Measurements from ENCODE around the gene EN1.

The EN1 gene

DNA sequence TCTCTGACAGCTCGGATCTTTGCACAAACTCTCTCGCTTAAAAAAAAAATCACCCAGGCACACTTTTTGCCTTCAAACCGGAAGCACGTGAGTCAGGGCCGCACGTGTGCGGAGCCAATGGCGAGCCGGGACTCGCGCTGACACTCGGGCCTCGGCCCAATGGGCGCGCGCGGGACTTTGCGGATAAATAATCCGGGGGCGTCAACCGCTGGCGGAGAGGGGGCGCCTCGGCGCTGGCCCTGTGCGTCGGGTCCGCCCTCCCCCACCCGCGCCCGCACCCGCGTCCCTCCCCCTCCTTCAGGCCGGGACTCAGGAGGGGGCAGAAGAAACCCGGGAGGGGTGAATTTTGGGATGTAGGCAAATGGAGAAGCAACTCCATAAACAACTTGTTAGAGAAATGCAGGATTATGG lies 319 bp upstream of the EN1 start:
- Histone ChIP-seq H3K9me3 (ENCODE audit: low read length) (no peaks in the 10 kb centered on the region), H3K4me1 (ENCODE audit: insufficient read depth, low read length) (peaks cover 27% of the 10 kb centered on the region), H3K27me3 (ENCODE audit: control insufficient read depth in 1 of 2, insufficient read depth in 2 of 2, low read length in 2 of 2) (peaks cover 82 to 97% of the 10 kb centered on the region in 2 donors), H3K36me3 (ENCODE audit: insufficient read depth, low read length) (no peaks in the 10 kb centered on the region), H3K27ac (ENCODE audit: low read depth, low read length) (no peak overlapping the region), H3K4me3 (ENCODE audit: low read depth in 1 of 2, low read length in 2 of 2) (no peak overlapping the region), H3K9ac (ENCODE audit: low read length) (no peak overlapping the region)

DNA sequence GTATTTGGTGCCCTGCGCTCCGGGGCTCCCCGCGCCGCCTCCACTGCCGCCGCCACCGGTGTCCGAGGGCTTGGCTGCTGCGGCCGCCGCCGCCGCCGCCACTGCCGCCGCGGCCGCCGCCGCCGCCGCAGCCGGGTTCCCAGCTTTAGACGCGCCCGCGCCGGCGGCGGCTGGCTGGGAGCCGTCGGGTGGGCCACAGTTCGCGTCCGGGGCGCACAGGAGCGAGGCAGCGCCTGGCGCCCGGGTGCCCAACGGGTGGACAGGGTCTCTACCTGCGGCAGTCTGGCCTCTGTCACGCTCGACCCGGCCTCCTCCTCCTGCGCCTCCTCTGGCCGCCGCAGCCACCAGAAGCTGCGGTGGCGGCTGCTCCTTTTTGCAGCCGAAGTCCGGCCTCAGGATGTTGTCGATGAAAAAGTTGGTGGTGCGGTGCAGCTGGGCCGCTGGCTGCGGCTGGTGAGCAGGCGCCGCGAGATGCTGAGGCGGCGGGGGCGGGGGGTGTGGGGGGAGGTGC lies 951 bp downstream of the EN1 start:
- Histone ChIP-seq H3K27ac (ENCODE audit: low read depth, low read length) (no peak overlapping the region), H3K4me3 (ENCODE audit: low read depth in 1 of 2, low read length in 2 of 2) (no peak overlapping the region), H3K9ac (ENCODE audit: low read length) (no peak overlapping the region), H3K4me1 (ENCODE audit: insufficient read depth, low read length) (peaks cover 35% of the 10 kb centered on the region), H3K27me3 (ENCODE audit: control insufficient read depth in 1 of 2, insufficient read depth in 2 of 2, low read length in 2 of 2) (peaks cover 82 to 96% of the 10 kb centered on the region in 2 donors), H3K36me3 (ENCODE audit: insufficient read depth, low read length) (no peaks in the 10 kb centered on the region), H3K9me3 (ENCODE audit: low read length) (no peaks in the 10 kb centered on the region)

DNA sequence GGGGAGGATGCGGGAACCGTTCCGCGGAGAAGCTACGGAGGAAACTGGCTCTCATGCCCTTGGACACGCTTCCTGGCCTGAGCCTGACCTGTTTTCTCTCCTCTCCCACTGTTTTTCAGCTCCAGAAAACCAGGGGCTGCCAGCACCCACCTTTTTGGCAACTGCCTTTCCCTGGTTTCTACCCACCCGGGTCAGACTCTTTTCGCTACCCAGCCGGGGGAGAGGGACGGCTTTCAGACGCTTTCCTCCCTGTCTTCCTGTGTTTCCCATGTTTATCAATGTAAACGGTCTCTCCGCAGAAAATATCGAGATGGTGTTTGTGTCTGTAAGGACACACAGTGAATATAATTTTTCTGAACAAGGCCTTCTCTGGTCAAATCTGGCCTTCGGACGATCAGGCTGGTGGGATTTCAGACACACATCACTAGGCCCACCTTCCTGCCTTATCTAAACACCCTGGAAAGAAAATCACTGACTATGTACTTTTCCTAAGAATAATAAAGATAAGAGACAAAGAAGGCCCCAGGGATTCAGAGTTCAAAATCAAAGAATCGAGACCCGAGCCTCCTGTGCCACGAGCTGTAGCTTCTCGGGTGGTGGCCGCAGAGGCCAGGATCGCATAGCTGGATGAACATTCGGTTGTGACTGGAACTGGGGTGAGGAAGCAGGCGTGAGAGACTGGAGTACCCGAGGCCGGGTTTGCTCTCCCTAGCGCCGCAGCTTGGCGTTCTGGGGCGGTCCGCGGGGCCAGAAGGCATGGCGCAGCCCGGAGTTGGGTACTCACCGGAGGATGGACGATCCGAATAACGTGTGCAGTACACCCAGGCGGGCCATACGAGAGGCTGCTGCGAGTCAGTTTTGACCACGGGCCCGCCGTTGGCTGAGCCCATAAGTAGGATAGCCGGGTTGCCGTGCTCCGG lies 1.7 kb downstream of the EN1 start:
- Histone ChIP-seq H3K4me1 (ENCODE audit: insufficient read depth, low read length) (peaks cover 35% of the 10 kb centered on the region), H3K4me3 (ENCODE audit: low read depth in 1 of 2, low read length in 2 of 2) (no peak overlapping the region)

DNA sequence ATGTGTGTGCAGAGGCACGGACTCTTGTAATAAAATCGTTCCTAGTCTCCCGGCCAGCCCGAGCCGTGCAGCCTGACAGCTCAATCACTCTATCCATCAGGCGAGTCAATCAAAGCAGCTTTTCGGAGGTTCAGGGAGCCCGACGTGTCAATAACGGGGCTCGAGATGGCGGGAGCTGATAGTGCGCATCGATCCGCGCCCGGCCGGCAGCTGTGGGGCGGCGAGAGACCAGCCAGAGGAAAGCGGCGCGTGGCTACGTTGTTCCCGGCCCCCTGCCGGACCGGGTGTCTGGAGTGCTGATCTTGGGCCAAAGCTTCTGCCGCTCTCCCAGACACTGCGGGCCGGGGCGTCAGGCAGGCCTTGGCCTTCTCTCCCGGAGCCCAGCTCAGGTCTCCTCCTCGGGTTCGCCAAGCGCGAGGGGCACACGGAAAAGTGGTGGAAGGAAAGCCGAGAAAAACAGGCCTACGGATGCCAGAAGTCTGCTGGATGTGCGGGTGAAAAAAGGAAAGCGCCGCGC lies 2.4 kb downstream of the EN1 start:
- no peaks in the 10 kb centered on the region for H3K36me3 ChIP-seq (ENCODE audit: insufficient read depth, low read length)
- no peak overlapping the region for H3K4me3 ChIP-seq (ENCODE audit: low read depth in 1 of 2, low read length in 2 of 2)
- H3K9ac ChIP-seq (ENCODE audit: low read length): no peak overlapping the region
- H3K27ac ChIP-seq (ENCODE audit: low read depth, low read length): no peak overlapping the region
- H3K27me3 ChIP-seq (ENCODE audit: control insufficient read depth in 1 of 2, insufficient read depth in 2 of 2, low read length in 2 of 2): peaks cover 82 to 96% of the 10 kb centered on the region in 2 donors
- no peaks in the 10 kb centered on the region for H3K9me3 ChIP-seq (ENCODE audit: low read length)
- H3K4me1 ChIP-seq (ENCODE audit: insufficient read depth, low read length): peaks cover 35% of the 10 kb centered on the region

More for the DNA sequence above, 1.7 kb downstream of the EN1 start:
- peaks cover 82 to 96% of the 10 kb centered on the region in 2 donors for H3K27me3 ChIP-seq (ENCODE audit: control insufficient read depth in 1 of 2, insufficient read depth in 2 of 2, low read length in 2 of 2)
- H3K27ac ChIP-seq (ENCODE audit: low read depth, low read length): no peak overlapping the region
- H3K9me3 ChIP-seq (ENCODE audit: low read length): no peaks in the 10 kb centered on the region
- H3K36me3 ChIP-seq (ENCODE audit: insufficient read depth, low read length): no peaks in the 10 kb centered on the region
- no peak overlapping the region for H3K9ac ChIP-seq (ENCODE audit: low read length)

DNA sequence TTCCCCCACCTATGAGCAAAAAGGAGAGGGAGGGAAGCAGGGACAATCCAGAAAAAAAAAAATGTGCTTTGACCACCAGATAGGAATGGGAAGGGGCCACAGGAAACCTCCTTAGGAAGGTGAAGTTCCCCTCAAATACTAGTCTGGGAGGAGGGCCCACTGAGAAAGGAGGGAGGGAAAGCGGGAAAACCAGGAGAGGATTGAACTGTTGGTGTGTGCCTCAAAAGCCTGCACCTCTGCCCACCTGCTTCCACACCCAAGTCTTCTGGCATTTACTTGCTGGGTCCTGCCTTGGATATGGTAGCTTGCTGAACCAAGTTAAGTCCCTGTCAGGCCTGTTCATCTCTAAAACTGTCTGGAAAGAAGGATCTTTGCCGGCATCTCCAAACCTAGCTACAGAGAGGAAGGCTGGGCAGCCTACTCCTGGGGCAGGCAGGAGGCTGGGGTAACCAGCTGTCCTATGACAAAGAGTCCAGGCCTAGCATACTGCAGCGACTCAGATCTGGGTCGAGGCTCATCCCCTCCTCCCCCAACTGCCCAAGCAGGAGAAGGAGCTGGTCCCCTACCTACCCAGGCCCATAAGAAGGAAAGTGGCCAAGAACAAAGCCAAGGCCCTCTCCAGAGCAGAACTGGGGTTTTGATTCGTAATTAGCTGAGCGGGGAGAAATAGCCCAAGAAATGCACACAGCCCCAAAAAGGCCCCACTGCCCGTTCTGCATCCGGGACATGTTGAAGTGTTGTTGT lies 3.0 kb downstream of the EN1 start:
- H3K27ac ChIP-seq (ENCODE audit: low read depth, low read length): no peak overlapping the region

DNA sequence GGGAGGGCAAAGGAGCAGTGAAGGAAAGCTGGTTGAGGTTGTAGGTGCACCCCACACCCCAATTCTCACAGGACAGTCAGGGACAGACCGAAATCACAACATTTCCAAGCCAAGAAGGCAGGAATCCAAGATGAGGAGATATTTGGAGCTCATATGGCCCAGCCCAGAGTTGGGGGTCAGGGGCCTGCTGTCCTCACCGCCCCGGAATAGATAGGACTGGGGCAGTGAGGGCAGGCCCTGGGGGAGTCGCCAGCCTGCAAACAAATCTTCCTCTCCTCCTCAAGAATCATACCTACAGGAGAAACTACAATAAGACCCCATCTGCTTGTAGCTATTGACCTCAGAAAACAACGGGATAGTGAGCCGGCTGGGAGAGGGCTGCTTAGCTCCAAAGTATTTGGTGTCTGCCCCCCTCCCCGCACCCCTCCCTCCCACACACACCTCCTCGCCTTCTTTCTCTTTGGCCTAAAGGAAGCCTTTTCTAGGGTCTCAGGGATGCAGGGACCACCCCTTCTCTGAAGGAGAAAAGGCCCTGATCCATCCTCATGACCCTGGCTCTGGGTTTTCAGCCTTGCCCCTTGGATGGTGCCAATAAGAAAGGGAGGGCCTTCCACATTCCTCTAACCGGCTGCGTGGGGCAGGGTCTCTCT lies 3.8 kb downstream of the EN1 start:
- H3K27me3 ChIP-seq (ENCODE audit: control insufficient read depth in 1 of 2, insufficient read depth in 2 of 2, low read length in 2 of 2): peaks cover 78 to 96% of the 10 kb centered on the region in 2 donors
- H3K9ac ChIP-seq (ENCODE audit: low read length): no peak overlapping the region
- no peaks in the 10 kb centered on the region for H3K9me3 ChIP-seq (ENCODE audit: low read length)
- H3K36me3 ChIP-seq (ENCODE audit: insufficient read depth, low read length): no peaks in the 10 kb centered on the region
- H3K4me3 ChIP-seq (ENCODE audit: low read depth in 1 of 2, low read length in 2 of 2): no peak overlapping the region
- peaks cover 33% of the 10 kb centered on the region for H3K4me1 ChIP-seq (ENCODE audit: insufficient read depth, low read length)
- no peak overlapping the region for H3K27ac ChIP-seq (ENCODE audit: low read depth, low read length)

More for the DNA sequence above, 3.0 kb downstream of the EN1 start:
- Histone ChIP-seq H3K9me3 (ENCODE audit: low read length) (no peaks in the 10 kb centered on the region), H3K4me1 (ENCODE audit: insufficient read depth, low read length) (peaks cover 35% of the 10 kb centered on the region), H3K9ac (ENCODE audit: low read length) (no peak overlapping the region), H3K36me3 (ENCODE audit: insufficient read depth, low read length) (no peaks in the 10 kb centered on the region), H3K4me3 (ENCODE audit: low read depth in 1 of 2, low read length in 2 of 2) (no peak overlapping the region), H3K27me3 (ENCODE audit: control insufficient read depth in 1 of 2, insufficient read depth in 2 of 2, low read length in 2 of 2) (peaks cover 82 to 96% of the 10 kb centered on the region in 2 donors)

DNA sequence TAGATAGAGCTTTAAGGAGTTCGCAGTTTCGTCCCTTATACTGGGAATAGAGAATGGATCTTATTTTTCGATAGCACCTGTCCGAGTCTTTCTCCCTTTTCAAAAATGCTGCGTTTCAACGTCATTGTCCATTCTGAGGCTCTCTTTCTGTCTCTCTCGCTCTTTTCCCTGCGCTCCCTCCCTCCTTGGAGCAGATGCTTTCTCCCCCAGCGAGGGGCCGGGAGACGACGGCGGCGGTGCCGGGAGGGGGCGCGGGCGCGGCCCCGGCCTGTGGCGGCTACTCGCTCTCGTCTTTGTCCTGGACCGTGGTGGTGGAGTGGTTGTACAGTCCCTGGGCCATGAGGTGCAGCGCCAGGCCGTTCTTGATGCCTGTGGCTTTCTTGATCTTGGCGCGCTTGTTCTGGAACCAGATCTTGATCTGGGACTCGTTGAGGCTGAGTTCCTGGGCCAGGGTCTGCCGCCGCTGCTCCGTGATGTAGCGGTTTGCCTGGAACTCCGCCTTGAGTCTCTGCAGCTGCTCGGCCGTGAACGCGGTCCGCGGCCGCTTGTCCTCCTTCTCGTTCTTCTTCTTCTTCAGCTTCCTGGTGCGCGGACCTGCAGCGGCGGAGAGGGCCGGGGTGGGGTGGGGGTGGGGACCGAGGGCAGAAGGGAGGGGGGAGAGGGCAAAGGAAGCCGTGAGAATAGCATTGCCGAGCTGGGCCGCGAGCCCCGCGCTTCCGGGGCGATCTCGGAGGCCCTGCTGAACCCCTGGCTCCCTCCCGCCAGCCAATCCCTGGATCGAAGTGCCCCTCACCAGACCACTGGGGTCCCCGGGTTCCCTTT lies 4.6 kb downstream of the EN1 start:
- Histone ChIP-seq H3K4me1 (ENCODE audit: insufficient read depth, low read length) (peaks cover 25% of the 10 kb centered on the region), H3K27me3 (ENCODE audit: control insufficient read depth in 1 of 2, insufficient read depth in 2 of 2, low read length in 2 of 2) (peaks cover 77 to 95% of the 10 kb centered on the region in 2 donors), H3K36me3 (ENCODE audit: insufficient read depth, low read length) (no peaks in the 10 kb centered on the region), H3K9me3 (ENCODE audit: low read length) (no peaks in the 10 kb centered on the region), H3K27ac (ENCODE audit: low read depth, low read length) (no peak overlapping the region), H3K9ac (ENCODE audit: low read length) (no peak overlapping the region), H3K4me3 (ENCODE audit: low read depth in 1 of 2, low read length in 2 of 2) (peak overlapping the region in 1 of 2 donors; percentile 53)

DNA sequence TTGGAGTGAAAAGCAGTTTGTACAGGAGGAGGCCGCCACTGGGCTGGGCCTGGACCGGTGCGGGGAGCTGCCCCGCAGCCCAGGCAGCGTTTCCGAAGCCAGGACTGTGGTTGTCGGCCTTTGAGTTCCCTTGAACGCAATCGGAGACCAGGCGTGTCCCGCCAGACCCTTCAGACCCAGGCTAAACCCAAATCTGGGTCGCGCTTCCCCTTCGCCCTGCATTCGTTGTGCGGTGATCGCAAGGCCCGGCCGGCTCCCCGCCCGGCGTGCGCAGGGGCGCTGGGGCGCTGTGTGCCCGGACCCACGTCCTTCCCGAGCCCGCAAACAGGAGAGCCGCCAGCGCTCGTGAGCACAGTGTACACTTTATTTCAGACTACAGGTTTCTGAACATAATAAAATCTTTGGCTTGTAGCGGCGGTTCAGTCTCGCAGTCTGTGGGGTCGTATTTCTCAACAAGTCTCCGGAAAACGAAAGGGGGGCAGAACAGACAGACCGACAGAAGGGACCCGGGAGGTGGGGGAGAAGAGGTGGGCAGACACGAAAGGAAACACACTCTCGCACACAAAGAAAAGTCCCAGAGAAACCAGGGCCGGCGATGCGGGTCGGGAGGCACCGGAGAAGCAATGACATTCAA lies 5.5 kb downstream of the EN1 start:
- Histone ChIP-seq H3K4me1 (ENCODE audit: insufficient read depth, low read length) (peaks cover 17% of the 10 kb centered on the region), H3K27ac (ENCODE audit: low read depth, low read length) (no peak overlapping the region), H3K4me3 (ENCODE audit: low read depth in 1 of 2, low read length in 2 of 2) (peak overlapping the region in 1 of 2 donors; percentile 27), H3K36me3 (ENCODE audit: insufficient read depth, low read length) (no peaks in the 10 kb centered on the region), H3K9ac (ENCODE audit: low read length) (no peak overlapping the region), H3K27me3 (ENCODE audit: control insufficient read depth in 1 of 2, insufficient read depth in 2 of 2, low read length in 2 of 2) (peaks cover 82 to 94% of the 10 kb centered on the region in 2 donors), H3K9me3 (ENCODE audit: low read length) (no peaks in the 10 kb centered on the region)

DNA sequence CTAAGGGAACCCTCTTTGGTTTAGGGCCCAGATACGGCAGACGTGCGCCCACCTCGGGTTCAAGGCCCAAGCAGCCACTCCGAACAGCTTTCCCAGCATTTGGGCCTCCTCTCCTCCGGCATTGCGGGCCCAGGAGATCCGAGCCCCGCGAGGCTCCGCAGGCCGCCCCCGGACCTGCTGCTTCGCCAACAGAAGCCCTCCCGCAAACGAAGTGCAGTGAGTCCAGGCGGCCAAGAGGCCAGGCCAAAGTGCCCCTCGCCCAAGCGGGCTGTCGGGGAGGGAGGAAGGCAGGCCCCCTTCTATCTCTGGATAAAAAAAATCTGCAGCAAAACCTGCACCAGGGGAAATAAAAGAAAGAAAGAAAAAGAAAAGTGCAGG lies 6.0 kb downstream of the EN1 start:
- no peak overlapping the region for H3K27ac ChIP-seq (ENCODE audit: low read depth, low read length)
- H3K9ac ChIP-seq (ENCODE audit: low read length): no peak overlapping the region
- peaks cover 87 to 96% of the 10 kb centered on the region in 2 donors for H3K27me3 ChIP-seq (ENCODE audit: control insufficient read depth in 1 of 2, insufficient read depth in 2 of 2, low read length in 2 of 2)
- H3K36me3 ChIP-seq (ENCODE audit: insufficient read depth, low read length): no peaks in the 10 kb centered on the region
- H3K9me3 ChIP-seq (ENCODE audit: low read length): no peaks in the 10 kb centered on the region
- peaks cover 17% of the 10 kb centered on the region for H3K4me1 ChIP-seq (ENCODE audit: insufficient read depth, low read length)
- H3K4me3 ChIP-seq (ENCODE audit: low read depth in 1 of 2, low read length in 2 of 2): peak overlapping the region in 1 of 2 donors; percentile 27

DNA sequence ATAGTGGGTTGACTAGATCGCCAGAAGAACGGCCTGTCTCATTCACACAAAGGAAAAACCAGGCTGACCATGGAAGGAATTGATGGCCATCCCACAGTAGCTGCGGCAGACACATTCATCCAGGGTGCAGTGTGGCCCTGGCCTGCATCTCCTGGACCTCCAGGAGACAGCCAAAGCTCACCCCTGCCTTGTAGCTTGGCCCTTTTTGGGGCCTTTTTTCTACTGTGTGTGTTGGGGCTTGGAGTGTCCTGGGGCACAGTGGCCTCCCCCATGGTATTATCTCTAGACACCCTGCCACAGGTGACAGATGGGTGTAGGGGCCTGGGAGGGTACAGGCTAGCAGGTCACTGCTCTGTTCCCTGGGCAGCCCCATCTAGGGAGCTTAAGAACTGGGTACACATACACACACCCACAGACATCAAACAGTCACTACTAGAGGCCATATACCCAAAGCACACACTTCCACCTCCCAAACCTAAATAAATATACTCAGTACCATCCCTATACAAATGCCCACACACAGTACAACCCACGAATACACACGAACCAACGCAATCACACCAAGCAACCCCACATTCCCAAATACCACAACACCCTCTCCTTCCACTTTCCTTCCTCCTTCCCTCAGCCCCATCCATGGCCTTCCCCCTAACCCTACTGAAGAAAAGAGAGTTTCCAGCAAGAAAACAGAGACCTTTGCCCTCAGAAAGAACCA lies 8.6 kb downstream of the EN1 start:
- H3K9me3 ChIP-seq (ENCODE audit: low read length): no peaks in the 10 kb centered on the region
- H3K27me3 ChIP-seq (ENCODE audit: control insufficient read depth in 1 of 2, insufficient read depth in 2 of 2, low read length in 2 of 2): peaks cover 71 to 97% of the 10 kb centered on the region in 2 donors
- H3K27ac ChIP-seq (ENCODE audit: low read depth, low read length): no peak overlapping the region
- H3K4me1 ChIP-seq (ENCODE audit: insufficient read depth, low read length): peaks cover 17% of the 10 kb centered on the region
- H3K36me3 ChIP-seq (ENCODE audit: insufficient read depth, low read length): no peaks in the 10 kb centered on the region
- no peak overlapping the region for H3K9ac ChIP-seq (ENCODE audit: low read length)
- H3K4me3 ChIP-seq (ENCODE audit: low read depth in 1 of 2, low read length in 2 of 2): no peak overlapping the region

Data from muscle layer of colon (tissue), 2 donors.